K562 (cell line): Measurements from ENCODE around the gene TRAF3IP3. TPM values are rescaled to one million over a fixed set of nuclear protein-coding genes. Genes with fewer than 3 reads are reported as not detected.

Experiments
- ATAC-seq: fragments of 200-7000 bp; cut with Tn5 transposase; 3 replicates; pipeline ENCODE4 v1.9.1; 2020; ENCODE audit warnings: moderate library complexity
- BruUV-seq: library from RNA; stranded (reverse); fragments of 400-500 nt; replicated peaks from 2 replicates; lab custom pipeline; 2021; lab: Mats Ljungman, UMichigan
- CTCF ChIA-PET: fragments of 300-600 bp; formaldehyde crosslinking; extraction: SDS; loops from one replicate; lab custom pipeline; 2021; ENCODE audit warnings: low intra/inter-chr PET ratio; lab: Yijun Ruan, JAX
- POLR2A ChIA-PET: fragments of 300-600, 350-650 bp; sonication (Branson Sonifier 250); formaldehyde crosslinking; extraction: SDS; loops from one replicate; lab custom pipeline; 2021; ENCODE audit warnings: antibody characterized with exemption, inconsistent platforms; lab: Yijun Ruan, JAX
- DNase-seq, 4 experiments: peaks; one replicate each; pipeline versions ENCODE4 v3.0.0 to v3.0.0-alpha.2; 2011 to 2018; ENCODE audit warnings: low spot score in 3 of 4, mixed read lengths in 3 of 4; ENCODE audit errors: extremely low read depth in 1 of 4
- FAIRE-seq: peaks from 2 replicates; lab custom pipeline; 2011; peaks lifted over from hg19 to GRCh38; lab: Jason Lieb, UNC
- H2AFZ ChIP-seq: 2 replicates; pipeline ENCODE4 v1.6.0; 2011; ENCODE audit warnings: low read depth, low read length, control low read depth, inconsistent platforms
- H3K27ac ChIP-seq: fragments of 200-600 bp; 3 replicates; pipeline ENCODE4 v1.8.0; 2011; ENCODE audit warnings: low read depth, mild to moderate bottlenecking, control low read depth, inconsistent platforms, low read length, moderate library complexity, mixed read lengths; ENCODE audit errors: extremely low read depth
- H3K27me3 ChIP-seq, 2 experiments: fragments of 300-600 bp in 1 of 2; 2 replicates in 1 of 2; 3 replicates in 1 of 2; pipeline versions ENCODE4 v1.6.0 to v1.8.0; 2011; ENCODE audit warnings: inconsistent platforms in 2 of 2, low read length in 2 of 2, mild to moderate bottlenecking in 1 of 2, mixed read lengths in 1 of 2, moderate library complexity in 1 of 2; ENCODE audit not compliant: control insufficient read depth in 2 of 2, insufficient read depth in 2 of 2
- H3K36me3 ChIP-seq: fragments of 300-600 bp; 3 replicates; pipeline ENCODE4 v1.8.0; 2011; ENCODE audit warnings: mild to moderate bottlenecking, low read length, inconsistent platforms; ENCODE audit not compliant: control insufficient read depth, insufficient read depth
- H3K4me1 ChIP-seq, 2 experiments: fragments of 200-600 bp in 1 of 2; replicated peaks in 1 of 2; 2 replicates in 1 of 2; 3 replicates in 1 of 2; pipeline versions ENCODE4 v1.5.1 to v1.8.0; 2011; ENCODE audit warnings: inconsistent platforms in 2 of 2, low read length in 2 of 2, mild to moderate bottlenecking in 1 of 2, mixed read lengths in 1 of 2, moderate library complexity in 1 of 2; ENCODE audit not compliant: control insufficient read depth in 2 of 2, insufficient read depth in 2 of 2
- H3K4me2 ChIP-seq: 2 replicates; pipeline ENCODE4 v1.6.1; 2011; ENCODE audit warnings: low read length, control low read depth, inconsistent platforms, mixed read lengths; ENCODE audit not compliant: insufficient read depth
- H3K4me3 ChIP-seq: fragments of 200-600 bp; sonication (generic), shearing (Covaris generic); 2 replicates; pipeline ENCODE4 v1.5.1; 2016; ENCODE audit warnings: control low read depth, inconsistent platforms
- H3K79me2 ChIP-seq: fragments of 200-600 bp; 3 replicates; pipeline ENCODE4 v1.8.0; 2011; ENCODE audit warnings: low read length, inconsistent platforms; ENCODE audit not compliant: control insufficient read depth, insufficient read depth
- H3K9ac ChIP-seq, 2 experiments: 2 replicates each; pipeline versions ENCODE4 v1.6.0 to v1.6.1; 2011; ENCODE audit warnings: low read depth in 2 of 2, low read length in 2 of 2, control low read depth in 1 of 2, inconsistent platforms in 1 of 2, mild to moderate bottlenecking in 1 of 2, mixed read lengths in 1 of 2; ENCODE audit not compliant: insufficient read depth in 1 of 2
- H3K9me1 ChIP-seq: one replicate; pipeline ENCODE4 v1.6.0; 2011; ENCODE audit warnings: inconsistent platforms, mild to moderate bottlenecking, low read length, moderate library complexity; ENCODE audit not compliant: control insufficient read depth, insufficient read depth
- H3K9me3 ChIP-seq: replicated peaks from 2 replicates; pipeline ENCODE4 v1.5.1; 2011; ENCODE audit warnings: low read depth, low read length, inconsistent platforms; ENCODE audit not compliant: control insufficient read depth, insufficient read depth
- H4K20me1 ChIP-seq: replicated peaks from 2 replicates; pipeline ENCODE4 v1.6.1; 2011; ENCODE audit warnings: low read length, inconsistent platforms, mixed read lengths; ENCODE audit not compliant: control insufficient read depth, insufficient read depth
- LARP7 ChIP-seq: fragments of 450-650 bp; IDR thresholded peaks from 2 replicates; pipeline ENCODE4 v1.6.1; 2016
- WGBS: fragments of 100-300 bp; shearing (Covaris generic); methylation state at CpG from one replicate; pipeline ENCODE4 v1.1.6; 2016; ENCODE audit warnings: low coverage, mixed read lengths; ENCODE audit not compliant: insufficient coverage; ENCODE audit errors: missing lambda C conversion rate; 5-methylcytosine and 5-hydroxymethylcytosine counted together
- in situ Hi-C: fragments of 300-500 bp; cut with MboI; formaldehyde crosslinking; loops from 4 replicates; pipeline ENCODE4 v1.15.0; 2018; ENCODE audit warnings: inconsistent platforms, mixed read lengths
- intact Hi-C: fragments of 100-400 bp; cut with micrococcal nuclease; formaldehyde crosslinking; loops from 2 replicates; pipeline ENCODE4 v1.14.2; 2022
- polyA plus RNA-seq, 8 experiments: library from polyadenylated mRNA; depleted of rRNA in 4 of 8; stranded (reverse) in 5 of 8; unstranded in 3 of 8; fragments of >200 nt; fragmentation: Nextera tagmentation in 2 of 8; fragmentation: Illumina TruSeq in 1 of 8; extraction: Ambion mirVana in 2 of 8; extraction: Trizol in 1 of 8; gene quantifications; 2 replicates each; pipeline versions ENCODE4 v1.2.1 to v1.2.3, GENCODE V29; 2011 to 2014; ENCODE audit warnings: inconsistent platforms in 1 of 8, missing spikeins in 1 of 8
- total RNA-seq, 7 experiments: library from RNA; depleted of rRNA in 6 of 7; stranded (reverse); fragments of >200 nt in 6 of 7; fragmentation: Illumina TruSeq in 2 of 7; extraction: Trizol in 2 of 7; gene quantifications; 2 replicates each; pipeline versions ENCODE4 v1.2.1 to v1.2.3, GENCODE V29; 2011 to 2021; ENCODE audit warnings: low replicate concordance in 1 of 7
- TF ChIP-seq, protein P1 (sequence below): fragments of 250-450 bp; sonication (Bioruptor Pico); IDR thresholded peaks from 2 replicates; pipeline ENCODE4 v1.5.0; 2021; ENCODE audit warnings: mild to moderate bottlenecking, moderate library complexity
- TF ChIP-seq, protein P2 (sequence below): fragments of 250-450 bp; sonication (Bioruptor Pico); IDR thresholded peaks from 2 replicates; pipeline ENCODE4 v1.4.0; 2020; ENCODE audit warnings: mild to moderate bottlenecking, moderate library complexity

Gene TRAF3IP3
- total and polyA plus RNA-seq, 9 of the 15 experiments (the other 6 are each of a cell fraction or from before 2014, with no cell fraction given): 0.06 to 1.1 (median 0.31) TPM

DNA sequence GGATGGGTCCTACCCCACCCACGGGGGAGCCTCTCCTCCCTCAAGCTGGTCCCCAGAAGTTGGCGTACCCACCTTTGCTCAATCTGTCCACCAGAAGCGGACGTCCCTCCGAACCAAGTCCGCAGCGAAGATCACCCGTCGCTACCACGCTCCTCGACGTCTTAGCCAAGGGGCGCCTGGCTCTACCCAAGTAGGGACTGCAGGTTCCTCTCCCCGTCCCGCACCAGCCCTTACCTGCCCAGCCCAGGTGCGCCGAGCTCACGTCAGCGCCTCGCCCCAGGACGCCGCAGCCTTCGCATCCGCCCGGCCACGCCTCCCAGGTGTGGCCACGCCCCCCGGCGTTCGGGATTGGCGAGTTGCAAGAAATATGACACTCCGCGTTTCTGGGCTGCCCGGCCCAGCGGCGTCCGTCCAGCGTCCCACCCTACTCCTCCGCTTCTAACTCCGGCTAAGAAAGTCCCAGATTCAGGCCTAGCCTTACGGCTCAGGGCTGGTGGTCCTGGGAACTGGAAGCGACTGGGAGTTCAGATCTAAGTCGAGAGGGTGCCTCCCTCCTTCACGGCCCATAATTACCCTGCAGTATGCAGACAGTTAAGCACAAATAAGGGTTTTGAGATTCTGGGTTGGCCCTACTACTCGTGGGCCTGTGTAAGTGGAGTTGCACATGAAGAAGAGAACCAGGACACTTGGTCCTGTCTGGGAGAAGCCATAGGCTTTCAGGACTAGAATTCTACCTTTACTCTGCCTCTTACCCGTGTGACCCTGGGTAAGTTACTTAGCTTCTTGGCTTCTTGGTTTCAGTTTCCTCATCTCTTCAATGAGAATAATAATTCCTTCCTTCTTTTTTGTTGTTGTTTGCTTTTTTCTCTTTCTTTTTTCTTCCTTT is 50.3 kb downstream of the TRAF3IP3 start, which contains the start of gene IRF6 (continued):
- TF ChIP-seq, protein P1, sequence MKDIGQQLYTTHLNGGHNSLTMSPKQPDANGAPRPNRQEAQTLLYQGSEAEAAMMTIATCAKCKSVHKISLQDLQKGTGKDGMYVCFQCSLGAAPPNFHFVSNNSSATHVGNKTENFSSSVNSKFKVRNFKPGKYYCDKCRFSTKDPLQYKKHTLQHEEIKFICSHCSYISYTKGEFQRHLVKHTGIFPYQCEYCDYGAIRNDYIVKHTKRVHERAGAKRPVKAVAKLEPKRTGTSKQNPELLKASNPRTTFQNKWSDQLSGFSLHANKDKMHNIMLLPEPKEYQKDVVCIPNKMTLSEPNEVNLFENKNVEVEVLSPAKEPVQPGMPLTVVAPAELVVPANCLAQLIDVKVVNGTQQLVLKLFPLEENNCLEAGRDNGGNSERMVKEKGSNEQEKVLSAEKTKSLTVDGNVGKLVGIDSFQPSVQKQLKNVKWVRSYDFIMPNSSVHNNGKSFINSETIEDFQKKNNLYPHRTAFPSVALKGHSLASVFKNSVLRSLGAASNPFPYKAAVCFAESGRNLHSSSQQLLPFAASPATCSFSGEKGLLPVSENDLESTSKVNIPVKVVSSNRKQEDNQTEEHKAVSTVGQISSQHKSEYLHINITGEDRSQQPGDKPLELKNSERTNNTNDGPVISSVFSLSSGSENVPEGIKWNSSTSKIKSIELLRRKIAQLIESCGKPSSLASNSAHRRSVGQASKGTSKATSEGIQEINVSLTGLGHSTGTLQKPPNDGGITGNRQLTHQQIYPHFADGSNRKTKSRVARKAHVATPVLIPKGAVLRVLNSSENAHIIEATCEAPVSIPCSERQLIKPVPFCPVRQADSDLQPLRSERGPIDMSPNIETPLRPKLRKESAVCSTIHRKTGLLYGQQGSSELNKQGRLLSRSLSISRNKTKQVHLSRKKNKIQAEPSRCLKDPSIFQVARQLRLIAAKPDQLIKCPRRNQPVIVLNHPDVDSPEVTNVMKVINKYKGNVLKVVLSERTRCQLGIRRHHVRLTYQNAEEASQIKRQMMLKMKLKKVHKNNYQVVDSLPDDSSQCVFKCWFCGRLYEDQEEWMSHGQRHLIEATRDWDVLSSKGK (CRISPR knock-in tag): no peak

DNA sequence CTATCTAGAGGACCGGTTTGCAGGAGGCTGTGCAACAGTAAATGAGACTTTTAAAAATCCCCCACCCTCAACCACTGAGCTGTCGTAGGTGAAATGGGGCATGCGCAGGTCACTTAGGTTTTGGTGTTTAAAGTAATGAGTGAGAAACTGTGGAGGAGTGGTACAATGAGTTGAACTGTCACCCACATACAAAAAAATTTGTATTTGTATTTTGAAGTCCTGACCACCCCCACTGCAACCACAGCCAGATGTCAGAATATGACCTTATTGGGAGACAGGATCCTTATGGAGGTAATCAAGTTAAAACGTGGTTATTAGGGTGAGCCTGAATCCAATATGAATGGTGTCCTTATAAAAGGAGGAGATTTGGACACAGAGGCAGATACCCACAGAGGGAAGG is 51.7 kb downstream of the TRAF3IP3 start:
- no peak overlapping the region for H3K4me3 ChIP-seq
- H3K27ac ChIP-seq: no peak overlapping the region
- H4K20me1 ChIP-seq: no peaks in the 10 kb centered on the region
- peaks cover 5 to 15% of the 10 kb centered on the region in 2 experiments; a peak in 4 of 5 replicates for H3K27me3 ChIP-seq
- H3K4me2 ChIP-seq: no peak overlapping the region
- in situ Hi-C loops: no loop called here
- no peaks in the 10 kb centered on the region for H3K9me3 ChIP-seq
- 56% methylated on average over 4 of the region's 4 CpGs for whole genome bisulfite sequencing
- ChIA-PET CTCF (no interaction called here), POLR2A (interaction anchor here (1.0 to 1.9 kb wide), 3 partner anchors 14 to 21 kb away, joined by 3 to 4 read pairs (median 4); partner anchors contain the start of gene UTP25)
- H3K4me1 ChIP-seq: peaks cover 21 to 23% of the 10 kb centered on the region in 2 experiments
- no peak overlapping the region for H2AFZ ChIP-seq
- no peaks in the 10 kb centered on the region for H3K36me3 ChIP-seq
- peaks cover 3% of the 10 kb centered on the region for H3K9me1 ChIP-seq
- intact Hi-C loops: no loop called here
- no peaks in the 10 kb centered on the region for H3K79me2 ChIP-seq
- BruUV-seq: no TSS peak
- ATAC-seq (no peak), FAIRE-seq (no peak), DNase-seq (no peak)
- TF ChIP-seq, protein P2, sequence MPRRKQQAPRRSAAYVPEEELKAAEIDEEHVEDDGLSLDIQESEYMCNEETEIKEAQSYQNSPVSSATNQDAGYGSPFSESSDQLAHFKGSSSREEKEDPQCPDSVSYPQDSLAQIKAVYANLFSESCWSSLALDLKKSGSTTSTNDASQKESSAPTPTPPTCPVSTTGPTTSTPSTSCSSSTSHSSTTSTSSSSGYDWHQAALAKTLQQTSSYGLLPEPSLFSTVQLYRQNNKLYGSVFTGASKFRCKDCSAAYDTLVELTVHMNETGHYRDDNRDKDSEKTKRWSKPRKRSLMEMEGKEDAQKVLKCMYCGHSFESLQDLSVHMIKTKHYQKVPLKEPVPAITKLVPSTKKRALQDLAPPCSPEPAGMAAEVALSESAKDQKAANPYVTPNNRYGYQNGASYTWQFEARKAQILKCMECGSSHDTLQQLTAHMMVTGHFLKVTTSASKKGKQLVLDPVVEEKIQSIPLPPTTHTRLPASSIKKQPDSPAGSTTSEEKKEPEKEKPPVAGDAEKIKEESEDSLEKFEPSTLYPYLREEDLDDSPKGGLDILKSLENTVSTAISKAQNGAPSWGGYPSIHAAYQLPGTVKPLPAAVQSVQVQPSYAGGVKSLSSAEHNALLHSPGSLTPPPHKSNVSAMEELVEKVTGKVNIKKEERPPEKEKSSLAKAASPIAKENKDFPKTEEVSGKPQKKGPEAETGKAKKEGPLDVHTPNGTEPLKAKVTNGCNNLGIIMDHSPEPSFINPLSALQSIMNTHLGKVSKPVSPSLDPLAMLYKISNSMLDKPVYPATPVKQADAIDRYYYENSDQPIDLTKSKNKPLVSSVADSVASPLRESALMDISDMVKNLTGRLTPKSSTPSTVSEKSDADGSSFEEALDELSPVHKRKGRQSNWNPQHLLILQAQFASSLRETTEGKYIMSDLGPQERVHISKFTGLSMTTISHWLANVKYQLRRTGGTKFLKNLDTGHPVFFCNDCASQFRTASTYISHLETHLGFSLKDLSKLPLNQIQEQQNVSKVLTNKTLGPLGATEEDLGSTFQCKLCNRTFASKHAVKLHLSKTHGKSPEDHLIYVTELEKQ: no peak
- no peak for TF ChIP-seq LARP7
- H3K9ac ChIP-seq: no peak overlapping the region
